Measurements from ENCODE around the gene MKRN2. TPM values are rescaled to one million over a fixed set of nuclear protein-coding genes. Genes with fewer than 3 reads are reported as not detected.

MKRN2 gene
- total and polyA plus RNA-seq, 8 donors, result 13.3 to 39.1 (median 17.9) TPM

Small RNA genes within 50 kb of the gene (small RNA-seq; reads per million reads assigned to genes)
- gene RF00017 (0 reads per million in 4 donors), gene RNA5SP123 (0 to 0.31 (median 0.13) reads per million in 4 donors), gene RNU6-377P (0 reads per million in 4 donors)

Other genes with a start within 250 kb of the MKRN2 start
- 10 to 100 TPM; 12.9 to 43.0 (median 33.9) TPM for gene TSEN2, start 72.6 kb upstream of the MKRN2 start, total RNA-seq
- gene TSEN2, start 72.6 kb upstream of the MKRN2 start, polyA plus RNA-seq, result 10 to 100 TPM; 10.7 to 16.8 (median 11.0) TPM
- gene MKRN2OS, start 11.6 kb upstream of the MKRN2 start, total RNA-seq, result 1 to 10 TPM in 1 of 5 donors, not detected in 4; 3.1 TPM
- gene MKRN2OS, start 11.6 kb upstream of the MKRN2 start, polyA plus RNA-seq, result 10 to 100 TPM in 1 of 3 donors, 1 to 10 TPM in 2; 3.8 to 11.0 (median 4.9) TPM
- 100 to 1,000 TPM in 3 of 5 donors, 10 to 100 TPM in 2; 51.0 to 156 (median 113) TPM for gene RAF1, start 107.0 kb downstream of the MKRN2 start, total RNA-seq
- 10 to 100 TPM; 36.7 to 54.1 (median 46.3) TPM for gene RAF1, start 107.0 kb downstream of the MKRN2 start, polyA plus RNA-seq
- not detected for gene TMEM40, start 202.2 kb downstream of the MKRN2 start, total RNA-seq
- gene TMEM40, start 202.2 kb downstream of the MKRN2 start, polyA plus RNA-seq, result 100 to 1,000 TPM in 1 of 3 donors, not detected in 2; 141 TPM
- gene CAND2, start 239.6 kb downstream of the MKRN2 start, total RNA-seq, result 1 to 10 TPM in 4 of 5 donors, under 1 TPM in 1; under 0.01 to 5.3 (median 4.0) TPM
- gene CAND2, start 239.6 kb downstream of the MKRN2 start, polyA plus RNA-seq, result 1 to 10 TPM; 1.1 to 2.0 (median 1.2) TPM